NCI-H1092 treated with DMSO at 0.1 percent for 48 hours (cell line): ENCODE measurements around the gene FADS6.

Source experiments
- DNase-seq: peaks from one replicate; lab custom pipeline; 2025; lab: John Stamatoyannopoulos, UW

Gene FADS6

DNA sequence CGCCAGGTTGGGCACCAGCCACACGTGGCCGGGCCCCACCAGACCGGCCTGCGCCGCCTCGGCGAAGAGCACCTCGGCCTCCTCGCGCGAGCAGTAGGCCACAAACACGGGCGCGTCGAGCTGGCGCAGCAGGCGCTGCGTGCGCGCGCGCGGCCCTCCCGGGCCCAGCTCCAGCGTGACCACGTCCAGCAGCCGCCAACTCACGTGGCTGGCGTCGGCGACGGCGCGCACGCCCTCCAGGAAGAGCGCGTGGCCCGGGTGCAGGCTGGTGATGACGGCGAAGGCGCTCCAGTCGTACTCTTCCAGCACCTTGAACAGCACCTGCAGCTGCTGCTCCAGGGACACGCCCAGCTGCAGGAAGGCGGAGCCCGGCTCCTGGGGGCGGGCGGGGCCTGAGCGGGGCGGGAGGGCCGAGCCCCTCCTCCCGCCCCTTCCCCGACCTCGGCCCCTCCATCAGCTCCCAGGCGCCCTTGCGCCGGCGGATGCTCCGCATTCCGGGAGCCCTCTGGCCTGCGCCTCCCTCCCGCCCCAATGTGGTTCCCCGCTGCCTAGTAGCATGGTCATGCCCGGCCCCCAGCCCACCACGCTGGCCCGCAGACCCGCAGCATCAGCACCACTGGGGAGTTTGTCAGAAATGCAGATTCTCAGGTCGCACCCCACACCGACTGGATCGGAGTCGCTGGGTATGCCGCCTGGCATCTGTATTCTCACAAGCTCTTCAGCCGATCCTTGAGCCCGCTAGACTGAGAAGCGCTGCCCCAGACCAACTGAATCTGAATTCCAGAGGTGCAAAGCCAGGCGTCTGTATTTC, 41.0 kb downstream of the FADS6 start:
- no peak for DNase-seq

DNA sequence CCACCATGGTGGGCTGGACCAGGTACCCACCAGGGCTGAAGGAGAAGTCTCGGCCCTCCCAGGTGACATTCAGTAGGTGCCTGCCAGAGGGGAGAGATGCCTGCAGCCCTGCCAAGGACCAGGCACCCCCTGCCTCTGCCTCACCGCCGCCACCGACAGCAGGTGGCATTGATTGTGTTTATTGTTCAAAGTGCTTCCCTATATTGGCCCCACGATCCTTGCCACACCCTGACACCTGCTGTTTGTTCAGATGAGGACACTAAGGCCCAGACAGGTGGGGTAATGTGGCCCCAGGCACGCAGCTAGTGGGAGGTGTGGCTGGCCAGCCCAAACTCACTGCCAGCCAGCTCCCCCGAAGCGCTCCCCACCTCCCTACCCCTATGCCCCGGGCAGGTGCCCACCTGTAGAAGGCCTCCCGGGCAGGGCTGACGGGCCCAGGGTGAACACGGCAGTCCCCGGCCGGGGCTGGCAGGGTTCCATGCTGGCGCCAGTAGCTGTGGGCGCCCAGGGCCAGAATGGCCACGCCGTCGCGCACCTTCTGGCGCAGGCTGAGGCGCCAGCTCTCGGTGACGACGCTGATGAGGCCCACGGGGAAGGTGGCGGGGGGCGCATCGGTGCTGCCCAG, 41.7 kb downstream of the FADS6 start:
- DNase-seq = peak; percentile 26

DNA sequence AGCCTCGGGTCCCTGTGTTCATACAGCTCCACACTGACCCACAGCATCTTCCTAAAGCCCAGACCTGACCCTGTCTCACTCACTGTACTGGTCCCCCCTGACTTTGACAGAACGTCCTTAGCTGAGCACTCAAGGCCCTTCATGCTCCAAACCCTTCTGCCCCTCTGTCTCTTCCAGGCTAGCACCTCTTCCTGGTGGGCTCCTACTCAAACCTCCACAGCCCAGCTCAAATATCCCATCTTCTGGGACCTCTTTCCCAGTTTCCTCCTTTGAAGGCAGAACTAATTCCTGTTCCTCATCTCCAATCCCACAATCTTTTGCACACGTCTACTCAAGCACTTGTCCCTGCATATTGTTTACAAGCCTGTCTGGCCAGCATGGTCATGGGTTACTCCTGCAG, 42.5 kb downstream of the FADS6 start:
- DNase-seq = no peak

DNA sequence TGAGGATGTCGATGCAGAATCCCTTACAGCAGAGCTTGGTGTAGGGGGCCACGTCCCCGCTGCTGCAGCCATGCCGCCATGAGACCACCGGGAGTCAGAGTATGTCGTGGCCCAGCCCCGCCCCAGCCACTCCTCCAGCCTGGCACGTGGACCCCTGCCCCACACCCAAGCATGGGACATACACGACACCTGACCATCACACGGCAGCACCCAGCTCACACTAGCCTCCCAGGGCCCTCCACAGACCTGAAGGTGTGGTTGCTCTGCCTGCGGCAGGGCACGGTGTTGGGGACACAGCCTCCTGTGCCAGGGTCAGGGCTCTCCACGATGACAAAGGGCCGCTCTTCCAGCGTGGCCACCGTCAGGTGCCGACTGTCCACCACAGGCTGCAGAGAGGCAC, 43.1 kb downstream of the FADS6 start:
- DNase-seq = no peak

DNA sequence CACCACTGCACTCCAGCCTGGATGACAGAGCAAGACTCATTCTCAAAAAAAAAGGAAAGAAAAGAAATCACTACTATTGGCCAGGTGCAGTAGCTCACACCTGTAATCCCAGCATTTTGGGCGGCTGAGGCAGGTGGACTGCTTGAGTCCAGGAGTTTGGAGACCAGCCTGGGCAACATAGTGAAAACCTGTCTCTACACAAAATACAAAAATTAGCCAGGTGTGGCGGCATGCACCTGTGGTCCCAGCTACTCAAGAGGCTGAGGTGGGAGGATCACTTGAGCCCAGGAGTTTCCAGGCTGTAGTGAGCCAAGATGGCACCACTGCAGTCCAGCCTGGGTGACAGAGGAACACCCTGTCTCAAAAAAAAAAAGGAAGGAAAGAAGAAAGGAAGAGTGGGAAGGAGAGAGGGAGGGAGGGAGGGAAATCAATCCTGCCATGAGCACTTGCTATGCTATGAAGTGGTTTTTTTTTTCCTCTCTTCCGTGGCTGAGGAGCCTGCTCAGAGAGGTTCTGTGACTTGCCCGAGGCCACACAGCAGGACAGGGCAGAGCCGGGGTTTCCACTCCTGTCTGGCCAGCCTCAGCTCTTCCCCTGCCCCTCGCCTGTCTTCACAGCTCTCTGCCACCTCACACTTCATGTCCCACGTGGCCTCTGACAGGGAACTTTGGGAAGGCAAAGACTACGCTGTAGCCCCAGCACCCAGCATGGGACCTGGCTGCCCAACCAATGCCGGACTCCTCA, 44.6 kb downstream of the FADS6 start:
- no peak for DNase-seq

DNA sequence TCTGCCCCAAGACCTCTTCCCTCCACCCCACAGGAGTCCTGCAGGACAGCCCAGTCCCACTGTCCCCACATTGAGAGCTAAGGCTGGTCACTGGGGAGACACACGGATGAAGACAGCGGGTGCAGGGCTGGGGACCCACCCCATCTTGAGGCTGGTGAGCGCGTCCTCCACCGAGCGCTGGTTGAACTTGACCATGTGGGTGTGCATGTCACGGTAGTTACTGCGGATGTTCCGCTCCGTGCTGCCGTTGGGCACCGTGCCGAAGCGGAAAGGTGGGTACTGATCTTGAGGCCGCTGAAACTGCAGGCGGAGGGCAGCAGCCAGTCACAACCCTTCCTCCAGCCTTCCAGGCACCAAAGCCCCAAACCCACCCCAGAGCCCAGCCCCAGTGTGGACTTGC, 46.8 kb downstream of the FADS6 start:
- DNase-seq = no peak

DNA sequence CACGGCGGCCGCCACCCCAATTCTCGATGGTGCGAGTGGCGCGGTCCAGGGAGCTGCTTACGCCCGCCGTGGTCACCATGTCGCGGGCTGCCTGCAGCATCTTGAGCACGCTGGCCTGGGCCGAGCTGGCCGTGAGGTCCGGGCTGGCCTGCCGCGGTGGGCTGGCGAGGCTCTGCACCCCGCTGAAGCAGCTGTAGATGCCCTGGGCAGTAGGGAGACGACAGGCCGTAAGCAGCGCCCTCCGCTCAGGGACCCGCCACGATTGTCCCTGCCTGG, 50.1 kb downstream of the FADS6 start:
- no peak for DNase-seq

DNA sequence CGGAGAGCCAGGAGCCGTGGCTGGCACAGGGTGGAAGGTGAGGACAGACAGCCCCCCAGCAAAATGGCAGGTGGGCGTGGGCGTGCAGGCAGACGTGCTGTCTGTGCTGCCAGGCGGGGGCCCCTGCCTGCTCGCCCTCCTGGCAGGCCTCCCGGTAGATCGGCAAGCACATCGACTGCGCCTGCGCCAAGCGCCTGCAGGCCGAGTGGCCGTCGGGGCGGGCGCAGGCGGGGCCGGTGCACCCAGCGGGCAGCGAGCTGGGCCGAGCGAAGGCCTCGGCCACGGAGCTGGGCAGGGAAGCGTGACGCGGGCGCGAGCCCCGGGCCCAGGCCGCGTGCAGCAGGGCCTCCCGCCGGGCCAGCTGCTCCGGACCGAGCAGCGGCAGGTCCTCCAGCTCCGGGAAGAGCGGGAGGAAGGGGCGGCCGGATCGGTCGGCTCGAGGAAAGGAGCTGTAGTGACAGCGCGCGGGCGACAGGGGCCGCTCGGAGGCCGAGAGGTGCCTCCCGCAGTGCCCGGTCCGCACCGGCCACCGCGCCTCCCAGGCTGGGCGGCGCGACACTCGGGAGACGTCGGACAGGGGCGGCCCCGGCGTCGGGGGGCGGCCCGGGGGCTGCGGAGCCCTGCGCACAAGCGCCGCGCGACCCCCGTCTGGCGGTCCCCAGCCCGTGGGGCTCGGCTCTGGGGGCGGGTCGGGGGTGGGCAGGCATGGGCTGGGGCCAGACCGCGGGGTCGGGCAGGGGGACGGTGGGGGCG, 50.7 kb downstream of the FADS6 start:
- peak; percentile 78 for DNase-seq

DNA sequence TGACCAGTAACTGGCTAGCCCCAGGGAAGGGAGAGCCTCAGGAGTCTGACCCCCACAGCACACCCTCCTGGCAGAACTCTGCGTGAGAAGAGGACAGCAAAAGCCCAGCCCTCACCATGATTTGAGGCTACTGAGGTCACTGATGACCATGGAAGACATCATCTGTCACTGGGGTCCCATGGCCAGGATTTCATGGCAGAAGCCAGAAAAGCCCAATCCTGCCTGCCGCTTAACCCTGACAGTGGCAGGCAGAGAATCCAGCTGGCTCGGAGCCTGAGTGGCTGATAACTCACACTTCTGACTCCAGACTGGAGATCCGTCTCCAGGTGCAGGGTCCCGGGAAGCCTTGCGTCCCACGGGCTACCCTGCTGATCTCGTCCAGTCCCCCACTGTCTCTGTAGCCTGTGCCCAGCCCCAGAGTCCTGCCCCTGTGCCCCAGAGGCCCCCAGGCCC, 51.3 kb downstream of the FADS6 start:
- no peak for DNase-seq

DNA sequence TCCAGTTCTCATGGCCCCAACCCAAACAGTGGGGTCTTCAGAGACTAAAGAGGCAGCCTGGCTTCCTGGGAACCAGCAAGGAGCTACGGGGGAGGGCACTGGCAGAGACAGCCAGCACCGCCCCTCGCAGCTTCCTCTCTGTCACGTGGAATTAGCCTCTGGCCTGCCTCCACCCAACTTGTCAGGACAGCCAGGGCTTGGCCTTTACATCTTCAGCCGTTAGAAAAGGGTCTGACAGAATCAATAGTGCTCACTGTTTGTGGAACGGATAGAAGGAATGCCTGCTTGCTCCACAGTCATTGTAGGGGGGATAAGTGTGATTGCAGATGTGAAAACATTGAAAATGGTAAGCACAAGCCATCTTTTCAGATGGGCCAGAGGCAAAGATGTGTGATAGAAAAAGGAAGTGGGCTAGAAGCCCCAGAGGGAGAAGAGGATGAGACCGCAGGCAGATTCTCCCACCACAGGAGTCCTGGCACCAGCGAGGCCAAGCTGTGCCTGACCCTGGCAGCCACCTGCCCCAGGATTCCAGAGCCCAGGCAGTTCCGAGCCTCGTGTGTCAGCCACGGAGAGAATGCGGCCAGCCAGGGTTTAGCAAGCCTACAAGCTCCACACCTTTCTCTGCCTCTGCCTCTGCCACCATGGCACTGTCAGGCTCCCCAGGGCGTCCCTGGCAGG, 52.3 kb downstream of the FADS6 start:
- DNase-seq = no peak

DNA sequence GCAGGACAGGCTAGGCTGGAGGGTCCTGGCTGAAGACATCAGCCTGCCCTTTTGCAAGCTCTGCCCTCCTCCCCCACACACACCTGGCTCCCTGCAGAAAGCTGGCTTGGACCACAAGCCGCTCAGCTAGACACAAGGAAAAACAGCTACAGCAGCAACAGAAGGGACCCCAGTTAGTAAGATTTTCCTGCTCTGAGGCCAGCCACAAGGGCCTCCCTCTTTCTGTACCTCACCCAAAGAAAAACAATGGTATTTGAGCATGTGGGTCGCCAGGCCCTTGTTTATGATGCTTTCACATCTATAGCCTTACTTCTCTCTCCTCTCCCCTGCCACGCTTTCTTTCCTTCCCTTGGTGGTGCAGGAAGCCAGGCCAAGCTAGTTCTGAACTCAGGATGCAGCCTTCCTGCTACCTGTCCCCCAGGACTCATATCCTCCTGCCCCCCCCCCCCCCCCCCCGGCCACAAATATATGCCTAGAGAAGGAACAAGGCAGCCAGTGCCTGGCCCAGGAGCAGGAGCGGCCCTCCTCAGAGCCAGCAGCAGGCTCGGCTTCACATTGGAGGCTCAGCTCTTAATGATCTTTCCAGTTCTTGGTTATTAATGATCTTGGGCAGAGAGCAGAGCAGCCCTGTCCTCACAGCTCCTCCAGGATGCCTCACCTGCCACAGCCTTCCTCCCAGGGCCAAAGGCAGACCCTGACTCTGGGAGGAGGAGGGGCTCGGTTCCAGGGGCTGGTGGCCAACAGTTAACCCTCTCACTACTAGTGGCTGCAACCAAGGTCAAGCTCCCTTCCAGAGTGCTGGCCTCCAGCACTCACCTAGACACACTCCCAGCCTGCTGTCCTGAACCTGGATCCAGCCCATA, 53.2 kb downstream of the FADS6 start:
- DNase-seq = no peak

DNA sequence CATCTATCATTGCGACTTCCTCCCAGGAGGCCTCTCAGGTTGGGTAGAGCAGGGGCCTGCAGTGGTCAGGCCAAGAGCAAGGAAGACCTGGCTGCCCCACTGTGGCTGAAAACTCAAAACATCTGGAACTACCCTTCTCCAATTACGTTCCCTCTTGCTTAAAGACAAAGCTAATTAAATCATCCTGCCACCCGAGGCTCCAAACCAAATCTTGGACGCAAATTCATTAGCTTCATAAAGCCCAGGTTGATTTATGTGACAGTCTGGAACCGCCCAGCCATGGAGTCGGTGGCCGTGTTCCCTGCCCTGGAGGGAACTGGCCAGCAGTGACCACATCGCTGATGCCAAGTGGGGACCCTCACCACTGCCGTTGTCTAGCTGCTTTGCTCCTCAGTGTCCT, 55.2 kb downstream of the FADS6 start:
- no peak for DNase-seq

DNA sequence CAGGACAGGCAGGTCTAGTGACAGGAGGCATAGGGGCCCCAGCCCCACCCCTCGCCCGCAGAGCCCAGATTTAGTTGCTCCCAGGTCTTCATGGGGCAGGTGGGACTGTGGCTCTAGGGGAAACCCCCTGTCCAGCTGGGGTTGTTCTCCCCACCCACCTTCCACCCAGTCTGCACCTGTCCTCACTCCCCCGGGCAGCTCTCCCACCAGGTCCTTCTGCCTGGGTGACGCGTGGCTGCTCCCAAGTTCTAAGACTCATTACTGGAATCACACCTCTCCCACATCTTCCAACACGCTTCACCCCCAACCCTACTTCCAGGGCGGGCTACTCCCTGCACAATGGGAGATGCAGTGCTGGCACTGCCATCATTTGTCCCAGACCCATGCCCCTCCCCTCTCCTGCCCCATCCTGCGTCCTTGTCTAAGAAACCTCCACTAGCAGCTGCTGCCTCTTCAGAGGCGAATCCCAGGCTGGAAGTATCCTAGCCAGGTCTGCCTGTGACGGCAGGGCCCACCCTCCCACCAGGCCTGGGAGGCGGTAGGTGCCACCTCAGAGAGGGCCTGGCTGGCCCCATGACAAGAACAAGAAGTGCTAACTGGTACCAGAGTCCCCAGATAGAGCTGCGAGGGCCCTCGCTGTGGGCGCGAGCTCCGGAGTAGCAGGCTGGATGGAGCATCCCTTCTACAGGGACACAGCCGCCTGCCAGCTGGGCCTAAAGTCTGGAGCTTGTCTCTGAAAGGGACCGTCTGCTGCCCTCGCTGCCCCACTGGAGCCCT, 56.6 kb downstream of the FADS6 start:
- no peak for DNase-seq

DNA sequence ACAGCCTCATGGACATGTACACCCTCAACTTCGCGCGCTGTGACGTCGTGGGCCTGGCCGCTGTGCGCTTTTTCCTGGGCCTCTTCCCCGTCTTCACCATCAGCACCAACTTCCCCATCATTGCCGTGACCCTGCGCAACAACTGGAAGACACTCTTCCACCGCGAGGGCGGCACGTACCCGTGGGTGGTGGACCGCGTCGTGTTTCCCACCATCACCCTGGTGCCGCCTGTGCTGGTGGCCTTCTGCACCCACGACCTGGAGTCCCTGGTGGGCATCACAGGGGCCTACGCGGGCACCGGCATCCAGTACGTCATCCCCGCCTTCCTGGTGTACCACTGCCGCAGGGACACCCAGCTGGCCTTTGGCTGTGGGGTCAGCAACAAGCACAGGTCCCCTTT, 57.2 kb downstream of the FADS6 start:
- DNase-seq = no peak

DNA sequence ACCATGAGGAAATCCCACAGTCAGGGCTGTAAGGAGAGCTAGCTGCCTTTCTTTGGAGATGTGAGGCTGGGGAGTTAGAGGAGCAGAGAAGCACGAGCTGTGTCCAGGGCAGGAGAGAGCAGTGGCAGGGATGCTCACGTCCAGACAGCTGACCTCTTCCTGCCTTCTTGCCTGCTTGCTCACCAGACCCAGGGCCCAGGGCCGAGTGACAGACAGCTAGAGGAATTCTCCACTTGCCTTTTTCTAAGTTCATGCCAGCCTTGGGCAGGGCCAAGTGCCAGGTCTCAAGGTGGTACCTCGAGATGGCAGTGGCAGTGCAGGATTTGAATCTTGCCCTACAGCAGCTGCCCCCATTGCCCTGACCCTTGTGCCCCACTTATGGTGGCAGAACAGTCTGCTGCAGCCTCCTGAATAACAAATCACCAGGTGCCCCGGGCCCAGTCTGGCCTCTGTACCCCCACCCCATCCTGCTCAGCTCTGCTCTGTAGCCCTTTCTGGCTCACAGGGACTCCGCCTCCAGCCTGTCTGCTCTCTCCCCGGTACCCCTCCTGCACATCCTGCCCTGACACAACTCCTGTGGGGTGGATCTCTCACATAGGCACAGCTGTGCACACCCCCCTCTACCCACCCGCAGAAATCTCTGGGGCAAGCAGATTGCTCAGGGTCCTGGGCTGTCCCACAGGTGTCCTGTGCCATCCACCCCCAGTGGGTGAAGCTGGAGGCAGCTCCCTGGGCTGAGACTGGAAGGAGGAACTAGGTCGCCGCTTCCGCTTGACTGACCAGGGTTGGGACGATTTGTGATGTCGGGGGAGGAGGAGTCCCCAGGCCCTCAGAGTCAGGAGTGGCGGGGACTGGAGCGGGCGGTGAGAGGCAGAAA, 59.7 kb downstream of the FADS6 start:
- no peak for DNase-seq

DNA sequence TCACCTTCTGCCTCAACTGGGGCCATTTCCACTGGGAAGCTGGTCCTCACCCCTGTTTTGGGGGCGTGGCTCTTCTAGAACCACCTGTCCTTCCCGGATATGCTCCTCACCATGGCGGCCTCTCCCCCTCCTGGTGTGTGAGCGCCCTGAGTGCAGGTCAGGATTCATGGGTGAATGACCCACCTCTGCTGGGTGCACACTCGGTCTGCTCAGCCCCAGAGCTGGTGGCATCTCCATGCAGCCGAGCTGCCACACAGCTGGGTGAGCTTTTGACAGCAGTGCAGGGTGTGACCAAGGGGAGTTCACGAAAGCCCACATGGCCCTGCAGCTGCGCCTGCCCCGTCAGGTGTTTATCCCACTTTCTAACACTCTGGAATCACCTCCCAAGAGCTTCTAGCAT, 61.0 kb downstream of the FADS6 start:
- DNase-seq = no peak

DNA sequence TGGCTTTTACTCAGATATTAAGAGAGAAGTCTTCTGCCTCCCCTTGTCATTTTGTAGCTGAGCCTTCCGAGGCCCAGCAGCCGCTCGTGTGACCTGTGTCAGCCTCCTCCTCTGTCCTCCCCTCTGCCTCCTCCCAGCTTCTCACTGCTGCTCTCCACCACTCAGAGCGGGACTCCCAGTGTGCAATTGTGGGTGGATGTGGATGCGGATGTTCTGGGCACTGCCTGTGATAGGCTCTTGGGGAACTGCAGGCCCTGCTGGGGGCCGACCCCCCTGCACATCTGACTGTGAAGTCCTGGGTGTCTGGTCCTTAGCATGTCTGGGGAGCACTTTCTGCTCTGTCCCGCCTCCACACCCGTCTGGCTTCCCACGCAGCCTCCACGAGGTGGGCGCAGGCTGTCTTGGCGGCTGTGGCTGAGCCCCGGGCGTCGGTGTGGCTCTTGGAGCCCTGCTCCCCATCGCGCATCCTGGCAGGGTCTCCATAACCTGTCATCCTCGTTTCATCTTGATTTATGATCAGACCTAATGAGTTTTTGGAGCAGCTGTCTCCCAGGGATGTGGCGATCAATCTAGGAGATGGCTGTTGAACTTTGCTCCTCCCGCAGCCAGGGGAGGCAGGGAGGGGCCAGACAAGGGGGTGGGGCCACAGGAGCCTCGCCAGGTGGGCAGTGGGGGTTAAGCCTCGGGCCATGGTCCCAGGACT, 61.8 kb downstream of the FADS6 start:
- DNase-seq = no peak

DNA sequence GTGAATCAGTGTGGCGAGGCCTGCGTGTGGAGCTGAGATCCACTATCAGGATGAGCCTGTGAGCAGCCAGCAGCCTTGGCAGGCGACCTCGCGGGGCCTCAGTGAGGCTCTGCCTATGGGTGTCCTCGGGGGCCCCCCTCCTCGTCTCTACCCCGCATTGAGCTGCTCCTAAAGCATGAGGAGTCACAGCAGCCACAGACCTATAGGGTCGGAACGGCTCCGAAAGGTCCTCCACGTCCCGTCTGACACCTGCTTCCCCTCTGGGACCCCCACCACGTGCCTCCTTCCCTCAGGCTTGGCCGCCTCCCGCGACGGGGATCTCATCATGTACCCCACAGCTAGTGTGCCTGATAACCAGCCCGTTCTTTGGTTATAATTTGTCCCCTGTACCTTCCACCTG, 62.6 kb downstream of the FADS6 start:
- no peak for DNase-seq

DNA sequence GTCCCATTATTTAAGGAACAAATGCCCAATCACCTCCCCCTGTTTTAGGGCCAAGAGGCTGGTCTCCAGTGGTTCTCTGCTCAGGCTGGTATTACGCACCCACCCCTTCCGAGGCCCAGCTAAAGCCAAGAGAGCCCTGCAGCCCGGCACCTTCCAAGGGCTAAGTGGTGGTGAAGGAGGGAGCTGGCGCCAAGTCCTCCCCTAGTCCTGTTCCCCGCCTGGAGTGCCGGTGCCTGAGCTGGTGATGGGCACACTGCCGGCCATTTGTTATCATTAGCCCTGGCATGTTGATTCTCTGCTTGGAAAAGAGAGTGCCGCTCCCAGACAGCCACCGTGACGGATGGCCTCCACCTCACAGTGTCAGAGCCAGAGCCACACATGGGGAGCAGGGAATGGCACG, 65.6 kb downstream of the FADS6 start:
- no peak for DNase-seq
